GM12878 (cell line): ENCODE data around the gene GSTT4.

Experiments
- CHD2 ChIP-seq: IDR thresholded peaks from 2 replicates; pipeline ENCODE4 v1.6.1; 2011; ENCODE audit warnings: low read depth, low read length, improper control_type of control experiment, borderline replicate concordance
- EGR1 ChIP-seq, 2 experiments: IDR thresholded peaks; 1 replicate in 1 of 2; 2 replicates in 1 of 2; pipeline ENCODE4 v1.6.1; 2011 to 2012; ENCODE audit warnings: low read depth in 2 of 2, low read length in 2 of 2, borderline replicate concordance in 1 of 2, mild to moderate bottlenecking in 1 of 2, moderate library complexity in 1 of 2
- ESRRA ChIP-seq: IDR thresholded peaks from 2 replicates; pipeline ENCODE4 v1.6.1; 2012; ENCODE audit warnings: mild to moderate bottlenecking, low read length, improper control_type of control experiment
- JUND ChIP-seq: IDR thresholded peaks from 2 replicates; pipeline ENCODE4 v1.6.1; 2012; ENCODE audit warnings: low read depth, mild to moderate bottlenecking, low read length, improper control_type of control experiment, moderate library complexity
- MYB ChIP-seq: fragments of 150-350 bp; IDR thresholded peaks from 2 replicates; pipeline ENCODE4 v1.6.1; 2014; ENCODE audit warnings: mild to moderate bottlenecking, low read depth, low read length, borderline replicate concordance
- NBN ChIP-seq: fragments of 450-650 bp; IDR thresholded peaks from 2 replicates; pipeline ENCODE4 v1.6.1; 2016
- POLR2AphosphoS5 ChIP-seq: IDR thresholded peaks from 2 replicates; pipeline ENCODE4 v1.6.1; 2011; ENCODE audit warnings: mild to moderate bottlenecking, low read length, inconsistent platforms
- RCOR1 ChIP-seq: conservative IDR thresholded peaks from 2 replicates; pipeline ENCODE4 v1.6.1; 2012; ENCODE audit warnings: low read depth, low read length, improper control_type of control experiment
- SRF ChIP-seq, 2 experiments: IDR thresholded peaks; 2 replicates each; pipeline ENCODE4 v1.6.1; 2011; ENCODE audit warnings: low read depth in 2 of 2, low read length in 2 of 2, mild to moderate bottlenecking in 1 of 2, moderate library complexity in 1 of 2
- TF ChIP-seq, protein P1 (sequence below): IDR thresholded peaks from 2 replicates; pipeline ENCODE4 v1.6.1; 2011; ENCODE audit warnings: low read depth, mild to moderate bottlenecking, low read length, moderate library complexity, borderline replicate concordance; ENCODE audit errors: extremely low read depth
- TF ChIP-seq, protein P2 (sequence below), 3 experiments: IDR thresholded peaks in 2 of 3; conservative IDR thresholded peaks in 1 of 3; 2 replicates each; pipeline ENCODE4 v1.5.1; 2011; ENCODE audit warnings: low read depth in 3 of 3, low read length in 3 of 3, mild to moderate bottlenecking in 3 of 3, control low read depth in 2 of 3, moderate library complexity in 2 of 3, inconsistent platforms in 1 of 3, mixed read lengths in 1 of 3; ENCODE audit not compliant: control insufficient read depth in 2 of 3, insufficient read depth in 1 of 3; ENCODE audit errors: extremely low read depth in 1 of 3
- TF ChIP-seq, protein P3 (sequence below): fragments of 450-650 bp; IDR thresholded peaks from 2 replicates; pipeline ENCODE4 v1.6.1; 2017; ENCODE audit warnings: mild to moderate bottlenecking, low read depth, inconsistent platforms; ENCODE audit not compliant: poor library complexity, severe bottlenecking

DNA sequence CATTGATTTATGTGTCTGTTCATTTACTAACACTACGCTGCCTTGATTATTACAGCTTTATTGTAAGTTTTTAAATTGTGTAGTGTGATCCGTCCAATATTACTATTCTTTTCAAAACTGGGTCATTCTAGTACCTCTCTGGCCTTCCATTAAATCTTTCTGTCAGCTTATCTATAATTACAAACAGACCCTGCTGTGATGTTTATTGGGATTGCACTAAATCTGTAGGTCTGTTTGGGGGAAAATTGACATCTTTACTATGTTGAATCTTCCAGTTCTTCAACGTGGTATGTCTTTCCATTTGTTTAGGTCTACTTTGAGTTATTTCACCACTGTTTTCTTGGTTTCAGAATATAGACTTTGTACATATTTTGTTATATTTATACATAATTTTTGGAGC lies 21.5 kb upstream of the GSTT4 start:
- TF ChIP-seq EGR1 (IDR thresholded peaks at IDR 0.05; ENCODE audit: borderline replicate concordance in 1 of 2, low read depth in 2 of 2, low read length in 2 of 2) (no peak), RCOR1 (no peak), ESRRA (no peak), SRF (IDR thresholded peaks at IDR 0.05; ENCODE audit: low read depth in 2 of 2, low read length in 2 of 2) (no peak), CHD2 (no peak), MYB (no peak), NBN (no peak), JUND (no peak), POLR2AphosphoS5 (no peak)
- TF ChIP-seq, protein P1, sequence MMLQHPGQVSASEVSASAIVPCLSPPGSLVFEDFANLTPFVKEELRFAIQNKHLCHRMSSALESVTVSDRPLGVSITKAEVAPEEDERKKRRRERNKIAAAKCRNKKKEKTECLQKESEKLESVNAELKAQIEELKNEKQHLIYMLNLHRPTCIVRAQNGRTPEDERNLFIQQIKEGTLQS, result no peak
- TF ChIP-seq, protein P2, sequence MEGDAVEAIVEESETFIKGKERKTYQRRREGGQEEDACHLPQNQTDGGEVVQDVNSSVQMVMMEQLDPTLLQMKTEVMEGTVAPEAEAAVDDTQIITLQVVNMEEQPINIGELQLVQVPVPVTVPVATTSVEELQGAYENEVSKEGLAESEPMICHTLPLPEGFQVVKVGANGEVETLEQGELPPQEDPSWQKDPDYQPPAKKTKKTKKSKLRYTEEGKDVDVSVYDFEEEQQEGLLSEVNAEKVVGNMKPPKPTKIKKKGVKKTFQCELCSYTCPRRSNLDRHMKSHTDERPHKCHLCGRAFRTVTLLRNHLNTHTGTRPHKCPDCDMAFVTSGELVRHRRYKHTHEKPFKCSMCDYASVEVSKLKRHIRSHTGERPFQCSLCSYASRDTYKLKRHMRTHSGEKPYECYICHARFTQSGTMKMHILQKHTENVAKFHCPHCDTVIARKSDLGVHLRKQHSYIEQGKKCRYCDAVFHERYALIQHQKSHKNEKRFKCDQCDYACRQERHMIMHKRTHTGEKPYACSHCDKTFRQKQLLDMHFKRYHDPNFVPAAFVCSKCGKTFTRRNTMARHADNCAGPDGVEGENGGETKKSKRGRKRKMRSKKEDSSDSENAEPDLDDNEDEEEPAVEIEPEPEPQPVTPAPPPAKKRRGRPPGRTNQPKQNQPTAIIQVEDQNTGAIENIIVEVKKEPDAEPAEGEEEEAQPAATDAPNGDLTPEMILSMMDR (IDR thresholded peaks at IDR 0.05 in 2 of 3, conservative IDR thresholded peaks at IDR 0.05 in 1 of 3; ENCODE audit: control insufficient read depth in 2 of 3, extremely low read depth in 1 of 3, insufficient read depth in 1 of 3, low read depth in 3 of 3, low read length in 3 of 3), result no peak
- TF ChIP-seq, protein P3, sequence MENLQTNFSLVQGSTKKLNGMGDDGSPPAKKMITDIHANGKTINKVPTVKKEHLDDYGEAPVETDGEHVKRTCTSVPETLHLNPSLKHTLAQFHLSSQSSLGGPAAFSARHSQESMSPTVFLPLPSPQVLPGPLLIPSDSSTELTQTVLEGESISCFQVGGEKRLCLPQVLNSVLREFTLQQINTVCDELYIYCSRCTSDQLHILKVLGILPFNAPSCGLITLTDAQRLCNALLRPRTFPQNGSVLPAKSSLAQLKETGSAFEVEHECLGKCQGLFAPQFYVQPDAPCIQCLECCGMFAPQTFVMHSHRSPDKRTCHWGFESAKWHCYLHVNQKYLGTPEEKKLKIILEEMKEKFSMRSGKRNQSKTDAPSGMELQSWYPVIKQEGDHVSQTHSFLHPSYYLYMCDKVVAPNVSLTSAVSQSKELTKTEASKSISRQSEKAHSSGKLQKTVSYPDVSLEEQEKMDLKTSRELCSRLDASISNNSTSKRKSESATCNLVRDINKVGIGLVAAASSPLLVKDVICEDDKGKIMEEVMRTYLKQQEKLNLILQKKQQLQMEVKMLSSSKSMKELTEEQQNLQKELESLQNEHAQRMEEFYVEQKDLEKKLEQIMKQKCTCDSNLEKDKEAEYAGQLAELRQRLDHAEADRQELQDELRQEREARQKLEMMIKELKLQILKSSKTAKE, result no peak
